HEK293 (cell line): ENCODE measurements around the gene DNAJC27.

Experiments used
- GLIS2 ChIP-seq: fragments of 450-650 bp; formaldehyde crosslinking; IDR thresholded peaks from 2 replicates; pipeline ENCODE4 v1.5.1; 2016; ENCODE audit warnings: missing biosample characterization, missing genetic modification characterization
- HOXA7 ChIP-seq: sonication (generic); formaldehyde crosslinking; IDR thresholded peaks from 2 replicates; pipeline ENCODE4 v1.8.1; 2022; ENCODE audit warnings: missing genetic modification reagents, borderline replicate concordance
- MZF1 ChIP-seq: fragments of 450-650 bp; formaldehyde crosslinking; IDR thresholded peaks from 2 replicates; pipeline ENCODE4 v1.5.1; 2017; ENCODE audit warnings: missing biosample characterization, missing genetic modification characterization, borderline replicate concordance
- SCRT1 ChIP-seq: fragments of 450-650 bp; formaldehyde crosslinking; IDR thresholded peaks from 2 replicates; pipeline ENCODE4 v1.5.1; 2016; ENCODE audit warnings: missing biosample characterization, missing genetic modification characterization, borderline replicate concordance
- SP2 ChIP-seq: fragments of 450-650 bp; formaldehyde crosslinking; IDR thresholded peaks from 2 replicates; pipeline ENCODE4 v1.5.1; 2016; ENCODE audit warnings: missing biosample characterization, missing genetic modification characterization
- TCF7L2 ChIP-seq: IDR thresholded peaks from 2 replicates; pipeline ENCODE4 v1.6.1; 2011; ENCODE audit warnings: low read depth, mild to moderate bottlenecking, inconsistent platforms, low read length, moderate library complexity, borderline replicate concordance
- ZBTB17 ChIP-seq: fragments of 450-650 bp; formaldehyde crosslinking; IDR thresholded peaks from 2 replicates; pipeline ENCODE4 v1.5.1; 2016; ENCODE audit warnings: missing biosample characterization, missing genetic modification characterization
- ZBTB48 ChIP-seq: fragments of 450-650 bp; formaldehyde crosslinking; IDR thresholded peaks from 2 replicates; pipeline ENCODE4 v1.5.1; 2016; ENCODE audit warnings: missing biosample characterization, missing genetic modification characterization
- ZFHX2 ChIP-seq: fragments of 450-650 bp; formaldehyde crosslinking; conservative IDR thresholded peaks from 2 replicates; pipeline ENCODE4 v1.5.1; 2016; ENCODE audit warnings: missing biosample characterization, missing genetic modification characterization
- ZFP41 ChIP-seq: fragments of 450-650 bp; formaldehyde crosslinking; IDR thresholded peaks from 2 replicates; pipeline ENCODE4 v1.5.1; 2016; ENCODE audit warnings: missing biosample characterization, missing genetic modification characterization, borderline replicate concordance
- ZFP69B ChIP-seq: fragments of 450-650 bp; formaldehyde crosslinking; IDR thresholded peaks from 2 replicates; pipeline ENCODE4 v1.5.1; 2016; ENCODE audit warnings: missing biosample characterization, missing genetic modification characterization
- ZNF112 ChIP-seq: fragments of 450-650 bp; formaldehyde crosslinking; IDR thresholded peaks from 2 replicates; pipeline ENCODE4 v1.5.0; 2017; ENCODE audit warnings: missing biosample characterization, missing genetic modification characterization
- ZNF132 ChIP-seq: fragments of 450-650 bp; formaldehyde crosslinking; IDR thresholded peaks from 2 replicates; pipeline ENCODE4 v1.5.1; 2017; ENCODE audit warnings: missing biosample characterization, missing genetic modification characterization, borderline replicate concordance
- ZNF19 ChIP-seq: fragments of 450-650 bp; formaldehyde crosslinking; IDR thresholded peaks from 2 replicates; pipeline ENCODE4; 2016; ENCODE audit warnings: missing biosample characterization, missing genetic modification characterization, low read depth
- ZNF2 ChIP-seq: fragments of 450-650 bp; formaldehyde crosslinking; IDR thresholded peaks from 2 replicates; pipeline ENCODE4 v1.5.1; 2016; ENCODE audit warnings: missing biosample characterization, missing genetic modification characterization
- ZNF214 ChIP-seq: fragments of 450-650 bp; formaldehyde crosslinking; IDR thresholded peaks from 2 replicates; pipeline ENCODE4 v1.5.1; 2017; ENCODE audit warnings: missing biosample characterization, mild to moderate bottlenecking, missing genetic modification characterization, borderline replicate concordance
- ZNF394 ChIP-seq: fragments of 450-650 bp; formaldehyde crosslinking; IDR thresholded peaks from 2 replicates; pipeline ENCODE4 v1.5.1; 2016; ENCODE audit warnings: missing biosample characterization, missing genetic modification characterization, mild to moderate bottlenecking, moderate library complexity, borderline replicate concordance
- ZNF433 ChIP-seq: fragments of 450-650 bp; formaldehyde crosslinking; IDR thresholded peaks from 2 replicates; pipeline ENCODE4 v1.5.1; 2016; ENCODE audit warnings: missing biosample characterization, missing genetic modification characterization, low read depth
- ZNF521 ChIP-seq: fragments of 450-650 bp; formaldehyde crosslinking; IDR thresholded peaks from 2 replicates; pipeline ENCODE4 v1.5.1; 2017; ENCODE audit warnings: missing biosample characterization, mild to moderate bottlenecking, missing genetic modification characterization
- ZNF548 ChIP-seq: fragments of 450-650 bp; formaldehyde crosslinking; IDR thresholded peaks from 2 replicates; pipeline ENCODE4 v1.5.1; 2016; ENCODE audit warnings: missing biosample characterization, missing genetic modification characterization
- ZNF558 ChIP-seq: fragments of 450-650 bp; formaldehyde crosslinking; IDR thresholded peaks from 2 replicates; pipeline ENCODE4 v1.5.1; 2016; ENCODE audit warnings: missing biosample characterization, missing genetic modification characterization
- ZNF560 ChIP-seq: fragments of 450-650 bp; formaldehyde crosslinking; IDR thresholded peaks from 2 replicates; pipeline ENCODE4 v1.5.1; 2017; ENCODE audit warnings: missing biosample characterization, missing genetic modification characterization, borderline replicate concordance
- ZNF600 ChIP-seq: fragments of 450-650 bp; formaldehyde crosslinking; IDR thresholded peaks from 2 replicates; pipeline ENCODE4 v1.5.1; 2016; ENCODE audit warnings: missing biosample characterization, missing genetic modification characterization
- ZNF610 ChIP-seq: fragments of 450-650 bp; formaldehyde crosslinking; IDR thresholded peaks from 2 replicates; pipeline ENCODE4 v1.5.1; 2016; ENCODE audit warnings: missing biosample characterization, missing genetic modification characterization, borderline replicate concordance
- ZNF621 ChIP-seq: fragments of 450-650 bp; formaldehyde crosslinking; IDR thresholded peaks from 2 replicates; pipeline ENCODE4 v1.5.1; 2017; ENCODE audit warnings: missing biosample characterization, missing genetic modification characterization
- ZNF623 ChIP-seq: fragments of 450-650 bp; formaldehyde crosslinking; IDR thresholded peaks from 2 replicates; pipeline ENCODE4 v1.5.1; 2016; ENCODE audit warnings: missing biosample characterization, missing genetic modification characterization
- ZNF626 ChIP-seq: fragments of 450-650 bp; sonication (Bioruptor Pico); formaldehyde crosslinking; IDR thresholded peaks from 2 replicates; pipeline ENCODE4 v1.5.1; 2018; ENCODE audit warnings: missing biosample characterization, missing genetic modification characterization, inconsistent platforms
- ZNF747 ChIP-seq: fragments of 450-650 bp; formaldehyde crosslinking; IDR thresholded peaks from 2 replicates; pipeline ENCODE4 v1.5.1; 2016; ENCODE audit warnings: missing biosample characterization, missing genetic modification characterization
- ZNF837 ChIP-seq: fragments of 450-650 bp; formaldehyde crosslinking; IDR thresholded peaks from 2 replicates; pipeline ENCODE4 v1.5.1; 2016; ENCODE audit warnings: missing biosample characterization, missing genetic modification characterization
- ZSCAN16 ChIP-seq: fragments of 450-650 bp; formaldehyde crosslinking; IDR thresholded peaks from 2 replicates; pipeline ENCODE4 v1.5.1; 2016; ENCODE audit warnings: missing biosample characterization, missing genetic modification characterization
- ZXDB ChIP-seq: fragments of 450-650 bp; formaldehyde crosslinking; IDR thresholded peaks from 2 replicates; pipeline ENCODE4 v1.5.1; 2016; ENCODE audit warnings: missing biosample characterization, missing genetic modification characterization
- TF ChIP-seq, protein P1 (sequence below): fragments of 450-650 bp; formaldehyde crosslinking; IDR thresholded peaks from 2 replicates; pipeline ENCODE4 v1.5.1; 2016; ENCODE audit warnings: missing biosample characterization, missing genetic modification characterization
- TF ChIP-seq, protein P2 (sequence below): fragments of 450-650 bp; formaldehyde crosslinking; IDR thresholded peaks from 2 replicates; pipeline ENCODE4 v1.5.1; 2017; ENCODE audit warnings: missing biosample characterization, missing genetic modification characterization
- TF ChIP-seq, protein P3 (sequence below): fragments of 450-650 bp; formaldehyde crosslinking; IDR thresholded peaks from 2 replicates; pipeline ENCODE4 v1.5.1; 2017; ENCODE audit warnings: missing biosample characterization, missing genetic modification characterization

The DNAJC27 gene

DNA sequence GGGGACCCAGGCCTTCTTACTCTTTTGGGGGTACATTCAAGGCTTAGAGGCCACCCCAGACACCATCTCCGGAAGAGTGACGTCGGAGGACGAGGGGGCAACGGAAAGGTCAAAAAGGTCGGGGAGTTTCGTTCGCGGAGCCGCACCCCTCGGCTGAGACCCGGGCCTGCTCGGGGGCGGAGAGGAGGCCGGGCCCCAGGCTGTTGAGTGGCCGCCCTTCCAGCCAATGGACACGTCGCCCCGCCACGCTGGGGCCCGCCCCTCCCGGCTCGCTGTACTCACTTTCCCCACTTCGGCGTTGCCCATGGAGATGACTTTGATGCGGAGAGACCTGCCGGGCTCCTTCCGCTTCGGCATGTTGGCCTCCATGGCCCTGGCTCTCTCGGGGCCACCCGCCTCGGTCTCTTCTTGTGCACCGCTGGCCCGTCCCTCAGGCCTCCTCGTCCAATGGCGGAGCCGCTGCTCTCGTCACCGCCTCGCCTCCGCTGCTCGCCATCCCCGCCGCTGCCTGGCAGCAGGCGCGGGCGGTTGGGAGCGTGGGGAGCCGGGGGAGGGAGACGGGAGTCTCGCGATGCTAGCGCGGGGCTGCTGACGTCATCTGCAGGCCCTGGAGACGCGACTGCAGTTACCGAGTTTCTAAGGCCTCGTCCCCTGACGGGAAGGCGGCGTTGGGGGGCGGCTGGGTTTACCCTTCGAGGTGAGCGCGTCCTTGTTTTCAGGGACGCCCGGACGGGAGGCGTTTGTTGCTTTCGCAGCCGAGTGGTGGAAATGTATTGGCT is at the start of gene DNAJC27 (continued):
- TF ChIP-seq, protein P1, sequence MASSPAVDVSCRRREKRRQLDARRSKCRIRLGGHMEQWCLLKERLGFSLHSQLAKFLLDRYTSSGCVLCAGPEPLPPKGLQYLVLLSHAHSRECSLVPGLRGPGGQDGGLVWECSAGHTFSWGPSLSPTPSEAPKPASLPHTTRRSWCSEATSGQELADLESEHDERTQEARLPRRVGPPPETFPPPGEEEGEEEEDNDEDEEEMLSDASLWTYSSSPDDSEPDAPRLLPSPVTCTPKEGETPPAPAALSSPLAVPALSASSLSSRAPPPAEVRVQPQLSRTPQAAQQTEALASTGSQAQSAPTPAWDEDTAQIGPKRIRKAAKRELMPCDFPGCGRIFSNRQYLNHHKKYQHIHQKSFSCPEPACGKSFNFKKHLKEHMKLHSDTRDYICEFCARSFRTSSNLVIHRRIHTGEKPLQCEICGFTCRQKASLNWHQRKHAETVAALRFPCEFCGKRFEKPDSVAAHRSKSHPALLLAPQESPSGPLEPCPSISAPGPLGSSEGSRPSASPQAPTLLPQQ (tag by site-specific recombination) = no peak
- TF ChIP-seq MZF1 = peak; percentile 33
- no peak for TF ChIP-seq ZNF132 (tag by site-specific recombination)
- TF ChIP-seq ZNF626 (tag by site-specific recombination) = no peak
- TF ChIP-seq ZNF747 (tag by site-specific recombination) = no peak
- no peak; the same call in 1 of the 2 replicates for TF ChIP-seq ZNF2 (tag by site-specific recombination)
- no peak; the same call in 1 of the 2 replicates for TF ChIP-seq ZNF600 (tag by site-specific recombination)
- TF ChIP-seq ZNF394 (tag by site-specific recombination) = no peak
- peak; percentile 88 for TF ChIP-seq ZXDB (tag by site-specific recombination)
- no peak for TF ChIP-seq ZNF623 (tag by site-specific recombination)
- peak; percentile 71 for TF ChIP-seq GLIS2 (tag by site-specific recombination)
- TF ChIP-seq ZFHX2 (tag by site-specific recombination) = peak; percentile 98
- TF ChIP-seq ZNF558 (tag by site-specific recombination) = no peak
- TF ChIP-seq ZNF19 (tag by site-specific recombination) = no peak
- no peak for TF ChIP-seq ZSCAN16 (tag by site-specific recombination)
- TF ChIP-seq, protein P2, sequence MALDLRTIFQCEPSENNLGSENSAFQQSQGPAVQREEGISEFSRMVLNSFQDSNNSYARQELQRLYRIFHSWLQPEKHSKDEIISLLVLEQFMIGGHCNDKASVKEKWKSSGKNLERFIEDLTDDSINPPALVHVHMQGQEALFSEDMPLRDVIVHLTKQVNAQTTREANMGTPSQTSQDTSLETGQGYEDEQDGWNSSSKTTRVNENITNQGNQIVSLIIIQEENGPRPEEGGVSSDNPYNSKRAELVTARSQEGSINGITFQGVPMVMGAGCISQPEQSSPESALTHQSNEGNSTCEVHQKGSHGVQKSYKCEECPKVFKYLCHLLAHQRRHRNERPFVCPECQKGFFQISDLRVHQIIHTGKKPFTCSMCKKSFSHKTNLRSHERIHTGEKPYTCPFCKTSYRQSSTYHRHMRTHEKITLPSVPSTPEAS (tag by site-specific recombination) = 0 out of 2 replicates have a peak, but pooled peaks have one; percentile 21
- TF ChIP-seq TCF7L2 = no peak
- no peak for TF ChIP-seq ZNF837 (tag by site-specific recombination)
- no peak for TF ChIP-seq ZNF560 (tag by site-specific recombination)
- peak; percentile 23; the same call in 1 of the 2 replicates for TF ChIP-seq ZFP69B (tag by site-specific recombination)
- TF ChIP-seq ZNF214 (tag by site-specific recombination) = no peak
- no peak for TF ChIP-seq ZFP41 (tag by site-specific recombination)
- peak; percentile 89 for TF ChIP-seq ZBTB48 (tag by site-specific recombination)
- peak; percentile 94 for TF ChIP-seq ZBTB17 (tag by site-specific recombination)
- TF ChIP-seq ZNF610 = peak; percentile 11; the same call in 1 of the 2 replicates
- TF ChIP-seq SP2 (tag by site-specific recombination) = peak; percentile 91
- TF ChIP-seq ZNF521 = no peak
- TF ChIP-seq ZNF433 = no peak
- no peak for TF ChIP-seq SCRT1 (tag by site-specific recombination)
- TF ChIP-seq ZNF621 (tag by site-specific recombination) = no peak
- TF ChIP-seq, protein P3, sequence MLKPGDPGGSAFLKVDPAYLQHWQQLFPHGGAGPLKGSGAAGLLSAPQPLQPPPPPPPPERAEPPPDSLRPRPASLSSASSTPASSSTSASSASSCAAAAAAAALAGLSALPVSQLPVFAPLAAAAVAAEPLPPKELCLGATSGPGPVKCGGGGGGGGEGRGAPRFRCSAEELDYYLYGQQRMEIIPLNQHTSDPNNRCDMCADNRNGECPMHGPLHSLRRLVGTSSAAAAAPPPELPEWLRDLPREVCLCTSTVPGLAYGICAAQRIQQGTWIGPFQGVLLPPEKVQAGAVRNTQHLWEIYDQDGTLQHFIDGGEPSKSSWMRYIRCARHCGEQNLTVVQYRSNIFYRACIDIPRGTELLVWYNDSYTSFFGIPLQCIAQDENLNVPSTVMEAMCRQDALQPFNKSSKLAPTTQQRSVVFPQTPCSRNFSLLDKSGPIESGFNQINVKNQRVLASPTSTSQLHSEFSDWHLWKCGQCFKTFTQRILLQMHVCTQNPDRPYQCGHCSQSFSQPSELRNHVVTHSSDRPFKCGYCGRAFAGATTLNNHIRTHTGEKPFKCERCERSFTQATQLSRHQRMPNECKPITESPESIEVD = no peak
- TF ChIP-seq ZNF112 (tag by site-specific recombination) = no peak
- TF ChIP-seq HOXA7 (CRISPR knock-in tag) = no peak
- no peak for TF ChIP-seq ZNF548 (tag by site-specific recombination)
